Eye (tissue), 1 donor: Measurements from ENCODE around the gene B4GALT5.
"Not testable (repeated sequence)": the region's sequence is repeated elsewhere in the genome, so short reads cannot be mapped to it uniquely, and the experiment has no call there.

Experiments used
- DNase-seq: peaks from one replicate; pipeline ENCODE4 v3.0.0-alpha.2; 2015

The B4GALT5 gene

GRCh38 chr20:49649672-49650071 is 64.0 kb downstream of the B4GALT5 start:
- no peak for DNase-seq

DNA sequence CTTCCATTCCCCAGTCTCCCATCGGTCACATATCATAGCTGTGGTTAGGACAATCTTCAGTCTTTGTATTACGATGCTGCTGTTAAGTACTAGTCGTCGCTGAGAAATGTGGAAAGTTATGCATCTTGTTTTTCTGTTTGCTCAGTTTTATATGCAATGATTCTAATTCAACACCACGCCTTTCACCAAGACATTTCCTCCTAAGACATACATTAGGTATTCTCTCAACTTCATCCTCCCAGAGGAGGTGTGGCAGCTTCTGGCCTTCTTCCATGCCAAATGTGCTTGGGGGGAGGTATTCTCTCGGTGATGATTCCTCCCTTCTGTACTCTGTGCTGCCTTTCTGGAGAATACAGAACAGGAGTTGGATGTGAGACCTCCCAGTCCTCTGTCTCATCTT is 66.1 kb downstream of the B4GALT5 start:
- no peak for DNase-seq

- DNase-seq = no peak
Measured at GRCh38 chr20:49646528-49646927, 67.2 kb downstream of the B4GALT5 start.

GRCh38 chr20:49646126-49646525 is 67.6 kb downstream of the B4GALT5 start:
- no peak for DNase-seq

DNA sequence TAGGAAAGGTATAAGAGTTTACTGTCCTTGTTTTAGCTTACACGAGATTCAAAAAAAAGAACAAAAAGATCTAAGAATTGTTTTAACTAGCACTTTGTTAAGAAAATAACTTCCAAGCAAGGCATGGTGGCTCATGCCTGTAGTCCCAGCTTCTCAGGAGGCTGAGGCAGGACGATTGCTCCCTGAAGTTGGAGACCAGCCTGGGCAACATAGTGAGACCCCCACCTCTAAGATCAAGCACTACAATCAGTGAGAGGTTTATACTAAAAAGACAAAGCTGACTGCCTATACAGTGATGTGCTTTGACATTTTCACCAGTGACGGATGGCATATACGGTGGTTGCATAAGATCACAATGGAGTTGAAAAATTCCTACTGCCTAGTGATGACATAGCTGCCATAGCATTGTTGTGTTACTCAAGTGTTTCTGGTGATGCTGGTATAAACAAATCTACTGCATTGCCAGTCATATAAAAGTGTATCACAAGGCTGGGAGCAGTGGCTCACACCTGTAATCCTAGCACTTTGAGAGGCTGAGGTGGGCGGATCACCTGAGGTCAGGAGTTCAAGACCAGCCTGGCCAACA is 68.6 kb downstream of the B4GALT5 start:
- no peak for DNase-seq

- no peak for DNase-seq
Measured at GRCh38 chr20:49642816-49643215, 70.9 kb downstream of the B4GALT5 start.

GRCh38 chr20:49641683-49642656 is 71.7 kb downstream of the B4GALT5 start:
- DNase-seq = no peak

- no peak for DNase-seq
Measured at GRCh38 chr20:49637046-49637637, 76.5 kb downstream of the B4GALT5 start.

DNA sequence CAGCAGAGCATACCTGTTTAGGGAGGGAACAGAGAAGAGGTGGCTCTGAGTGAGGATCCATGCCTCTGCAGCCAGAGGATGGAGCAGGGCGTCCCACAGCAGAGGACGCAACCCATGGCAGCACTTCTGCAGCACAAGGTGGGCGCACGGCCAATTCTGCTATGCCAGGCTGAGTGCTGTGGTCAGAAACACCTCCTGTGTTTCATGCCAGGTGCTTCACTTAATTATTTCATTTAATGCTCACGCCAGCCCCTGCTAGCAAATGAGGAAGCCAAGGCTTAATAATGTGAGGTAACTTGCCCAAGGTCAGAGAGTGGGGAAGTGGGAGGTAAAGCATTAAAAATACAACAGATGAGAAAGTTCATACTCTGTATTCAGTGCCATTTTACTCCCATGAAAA is 77.2 kb downstream of the B4GALT5 start:
- DNase-seq = no peak

- no peak for DNase-seq
Measured at GRCh38 chr20:49635866-49636265, 77.8 kb downstream of the B4GALT5 start.

DNA sequence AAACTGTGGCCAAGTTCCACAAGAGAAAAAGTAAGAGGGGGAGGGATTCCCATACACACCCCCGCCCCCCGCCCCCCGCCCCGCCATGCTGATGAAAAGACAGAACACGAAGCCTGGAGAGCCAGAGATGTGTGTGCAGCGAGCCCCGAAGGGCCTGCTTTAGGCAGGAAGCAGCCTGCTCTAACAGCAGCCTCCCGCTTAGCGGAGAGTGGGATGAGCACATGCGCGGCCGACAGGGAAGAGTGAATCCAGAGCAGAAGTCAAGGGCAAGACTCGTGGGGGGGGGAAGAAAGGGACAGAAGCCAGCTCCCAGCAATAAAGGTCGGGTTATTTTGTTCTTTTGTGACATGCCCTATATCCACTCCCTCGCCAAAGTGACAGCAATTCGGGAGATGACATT is 78.5 kb downstream of the B4GALT5 start:
- no peak for DNase-seq

DNA sequence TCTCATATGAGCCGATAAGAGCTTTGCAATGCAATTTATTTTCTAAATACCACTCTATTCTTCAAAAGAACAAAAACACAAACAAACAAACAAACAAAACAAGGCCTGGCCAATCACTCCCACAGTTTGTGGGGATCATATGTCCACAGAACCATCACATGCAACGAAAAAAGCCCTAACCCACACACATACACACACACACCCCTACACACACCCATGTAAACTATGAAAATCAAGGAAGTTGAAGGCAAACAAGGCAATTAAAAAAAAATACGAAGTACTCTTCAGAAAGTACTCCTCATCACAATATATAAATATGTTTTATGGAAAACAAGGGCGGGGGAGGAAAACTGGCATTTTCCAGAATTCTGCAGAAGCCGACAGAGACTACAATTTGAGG is 79.6 kb downstream of the B4GALT5 start:
- DNase-seq = no peak

DNA sequence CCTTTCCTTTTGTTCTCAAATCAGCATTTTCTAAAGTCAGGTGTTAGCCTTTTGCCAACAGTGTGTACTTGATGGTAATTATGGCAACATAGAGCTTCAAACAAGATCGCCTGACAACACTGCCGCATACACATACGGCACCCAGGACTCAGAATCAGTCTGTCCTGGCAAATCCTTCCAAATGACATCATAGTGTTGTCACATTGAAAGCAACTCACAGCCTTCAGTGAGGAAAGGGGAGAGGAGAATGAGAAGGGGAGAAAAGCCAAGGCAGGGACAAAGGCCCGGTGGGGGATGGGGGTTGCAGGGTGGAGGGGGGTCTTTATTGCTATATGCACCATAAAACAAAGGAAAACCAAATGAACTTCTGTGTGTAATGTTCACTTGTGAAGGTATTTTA is 80.0 kb downstream of the B4GALT5 start:
- no peak for DNase-seq

DNA sequence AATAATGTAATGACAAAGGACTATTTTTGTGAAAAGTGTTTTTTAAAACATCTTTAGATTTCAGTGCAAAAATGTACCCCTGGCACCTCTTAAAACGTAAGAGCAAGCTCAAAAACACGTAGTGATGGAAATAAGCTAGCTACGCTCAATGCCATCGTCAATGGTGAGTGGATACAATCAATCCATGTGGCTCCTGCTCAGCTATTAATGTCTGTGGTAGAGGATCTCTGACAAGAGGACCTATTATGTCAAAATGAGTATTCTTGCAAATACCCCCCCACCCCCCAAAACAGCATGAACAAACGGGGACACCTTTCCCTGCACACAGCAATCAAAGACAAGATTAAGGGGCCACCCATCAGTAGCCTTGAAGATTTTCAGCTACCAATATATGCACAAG is 80.7 kb downstream of the B4GALT5 start:
- no peak for DNase-seq

DNA sequence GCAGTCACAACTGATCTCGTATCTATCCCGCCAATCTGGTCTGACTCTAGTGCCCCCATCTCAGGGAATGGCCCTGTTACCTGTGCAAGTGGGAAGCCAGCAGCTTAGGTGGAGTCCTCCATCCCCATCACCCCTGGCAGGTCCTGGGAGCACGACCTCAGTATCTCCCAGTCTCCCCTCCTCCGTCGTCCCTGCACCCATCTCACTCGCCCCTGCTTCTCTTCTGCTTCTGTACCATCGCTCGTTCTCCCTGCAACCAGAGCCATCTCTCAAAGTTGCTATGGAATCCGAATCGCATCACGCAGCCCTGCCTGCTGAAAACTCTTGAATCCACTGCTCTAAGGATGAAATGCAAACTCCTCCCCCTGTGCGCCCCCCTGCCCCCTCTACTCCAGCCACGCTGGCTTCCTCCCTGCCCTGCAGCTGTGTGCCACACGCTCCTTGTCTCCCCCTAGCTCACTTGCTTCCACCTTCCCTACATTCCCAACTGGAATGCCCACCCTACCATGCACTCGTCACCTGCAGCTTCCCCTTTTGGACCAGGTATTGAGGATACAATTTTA is 81.7 kb downstream of the B4GALT5 start:
- DNase-seq = no peak

GRCh38 chr20:49631061-49631716 is 82.5 kb downstream of the B4GALT5 start:
- no peak for DNase-seq

GRCh38 chr20:49630396-49630951 is 83.2 kb downstream of the B4GALT5 start:
- DNase-seq = no peak

GRCh38 chr20:49629606-49630005 is 84.1 kb downstream of the B4GALT5 start:
- no peak for DNase-seq

- DNase-seq = not testable (repeated sequence)
Measured at GRCh38 chr20:49628280-49628679, 85.4 kb downstream of the B4GALT5 start.

- no peak for DNase-seq
Measured at GRCh38 chr20:49627329-49627761, 86.3 kb downstream of the B4GALT5 start.

DNA sequence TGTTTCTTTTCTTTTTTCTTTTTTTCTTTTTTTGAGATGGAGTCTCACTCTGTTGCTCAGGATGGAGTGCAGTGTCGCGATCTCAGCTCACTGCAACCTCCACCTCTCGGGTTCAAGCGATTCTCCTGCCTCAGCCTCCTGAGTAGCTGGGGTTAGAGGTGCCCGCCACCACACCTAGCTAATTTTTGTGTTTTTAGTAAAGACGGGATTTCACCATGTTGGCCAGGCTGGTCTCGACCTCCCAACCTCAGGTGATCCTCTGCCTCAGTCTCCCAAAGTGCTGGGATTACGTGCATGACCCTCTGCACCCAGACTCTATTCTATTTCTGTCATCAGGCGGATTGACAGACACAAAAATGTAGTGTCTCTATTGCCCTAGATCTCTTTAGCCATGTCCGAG is 88.7 kb downstream of the B4GALT5 start:
- DNase-seq = not testable (repeated sequence)

DNA sequence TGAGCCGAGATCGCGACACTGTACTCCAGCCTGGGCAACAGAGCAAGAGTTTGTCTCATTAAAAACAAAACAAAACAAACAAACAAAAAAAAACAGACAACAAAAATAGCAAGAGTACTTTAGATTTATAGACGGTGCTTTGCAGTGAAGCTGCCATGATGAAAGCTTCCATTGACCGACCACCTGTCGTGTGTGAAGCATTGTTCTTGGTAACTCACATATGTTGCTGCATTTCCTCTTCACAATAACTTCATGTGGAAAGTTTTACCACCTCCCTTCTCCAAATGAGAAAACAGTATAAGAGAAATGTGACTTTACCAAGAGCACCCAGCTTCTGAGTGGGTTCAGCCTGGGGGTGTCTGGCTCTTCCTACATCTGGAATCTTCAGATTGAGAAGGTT is 89.4 kb downstream of the B4GALT5 start:
- DNase-seq = no peak

DNA sequence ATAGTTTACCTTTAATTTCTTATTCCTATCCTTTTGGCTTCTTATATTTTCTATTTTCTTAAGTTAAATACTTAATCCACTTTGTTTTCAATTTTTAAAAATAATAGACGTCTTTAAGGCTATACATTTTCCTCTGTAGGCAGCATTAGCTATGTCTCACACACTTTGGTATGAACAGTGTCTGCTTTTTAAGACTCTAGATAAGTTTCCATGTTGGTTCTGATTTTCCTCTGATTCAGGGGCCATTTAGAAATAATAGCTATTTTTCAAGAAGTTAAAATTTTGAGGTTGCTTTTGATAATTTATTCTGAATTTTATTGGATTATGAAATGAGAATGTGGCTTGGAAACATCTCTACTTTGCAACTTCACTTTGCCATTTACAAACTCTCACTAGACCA is 91.4 kb downstream of the B4GALT5 start:
- no peak for DNase-seq
